AG10803 (cell line): ENCODE measurements around the gene DCUN1D2.
A peak's percentile ranks its signal among the peaks of the same experiment; 100 is the strongest.

Experiments
- DNase-seq: peaks from one replicate; pipeline ENCODE4 v3.0.0; 2010; ENCODE audit warnings: low read depth
- H3K4me3 ChIP-seq: 2 replicates; pipeline ENCODE4 v1.5.1; 2011; ENCODE audit warnings: mild to moderate bottlenecking, low read length, control low read depth
- CTCF ChIP-seq: conservative IDR thresholded peaks from 2 replicates; pipeline ENCODE4 v1.5.1; 2011; ENCODE audit warnings: mild to moderate bottlenecking, low read length, control low read depth, inconsistent platforms

The DCUN1D2 gene

GRCh38 chr13:113498905-113499304 is 8.4 kb upstream of the DCUN1D2 start:
- no peak for TF ChIP-seq CTCF
- H3K4me3 ChIP-seq, result no peak overlapping the region
- DNase-seq, result no peak

- no peak for TF ChIP-seq CTCF
These were observed 6.7 kb upstream of the DCUN1D2 start for GRCh38 chr13:113497217-113497616.

GRCh38 chr13:113495494-113496210 is 5.1 kb upstream of the DCUN1D2 start:
- no peak for TF ChIP-seq CTCF
- H3K4me3 ChIP-seq, result no peak overlapping the region
- DNase-seq, result no peak

More at GRCh38 chr13:113497217-113497616, 6.7 kb upstream of the DCUN1D2 start:
- no peak for DNase-seq
- H3K4me3 ChIP-seq, result no peak overlapping the region

- DNase-seq, result peak; percentile 93
- H3K4me3 ChIP-seq, result peak overlapping the region; percentile 16
- TF ChIP-seq CTCF, result no peak
These were observed 2.9 kb upstream of the DCUN1D2 start for GRCh38 chr13:113493315-113493951.

GRCh38 chr13:113491982-113492381 is 1.5 kb upstream of the DCUN1D2 start:
- DNase-seq, result no peak
- H3K4me3 ChIP-seq, result peak overlapping the region; percentile 83
- TF ChIP-seq CTCF, result no peak

- DNase-seq, result peak; percentile 38
- no peak for TF ChIP-seq CTCF
- H3K4me3 ChIP-seq, result peak overlapping the region; percentile 83
These were observed 940 bp upstream of the DCUN1D2 start for GRCh38 chr13:113491418-113491883.
